AG04450 (cell line): ENCODE data around the gene NTMT1. TPM values are rescaled to one million over a fixed set of nuclear protein-coding genes. Genes with fewer than 3 reads are reported as not detected.

Experiments used
- CTCF ChIA-PET: fragments of 300-600, 350-600 bp; formaldehyde crosslinking; extraction: SDS; loops from one replicate; lab custom pipeline; 2022; ENCODE audit warnings: antibody characterized with exemption, inconsistent platforms; lab: Charles Lee
- POLR2A ChIA-PET: fragments of 350-600 bp; formaldehyde crosslinking; extraction: SDS; loops from one replicate; lab custom pipeline; 2021; ENCODE audit warnings: antibody characterized with exemption, inconsistent platforms; lab: Yijun Ruan, JAX
- DNase-seq: peaks from one replicate; pipeline ENCODE4 v3.0.0-alpha.2; 2011; ENCODE audit warnings: low read depth, low spot score
- H3K27ac ChIP-seq: one replicate; pipeline ENCODE4 v1.5.1; 2012; ENCODE audit warnings: low read depth, low read length, control low read depth
- H3K27me3 ChIP-seq: one replicate; pipeline ENCODE4 v1.6.0; 2012; ENCODE audit warnings: low read length; ENCODE audit not compliant: control insufficient read depth, insufficient read depth
- H3K4me3 ChIP-seq: 2 replicates; pipeline ENCODE4 v1.5.1; 2011; ENCODE audit warnings: mild to moderate bottlenecking, low read depth, low read length, control low read depth
- H3K9me3 ChIP-seq: 2 replicates; pipeline ENCODE4 v1.5.1; 2012; ENCODE audit warnings: low read length; ENCODE audit not compliant: control insufficient read depth, insufficient read depth
- polyA plus RNA-seq: library from polyadenylated mRNA; depleted of rRNA; stranded (reverse); fragments of >200 nt; gene quantifications from 2 replicates; pipeline ENCODE4 v1.2.3, GENCODE V29; 2011
- TF ChIP-seq, protein P1 (sequence below): IDR thresholded peaks from 2 replicates; pipeline ENCODE4 v1.5.1; 2011; ENCODE audit warnings: low read depth, low read length, control low read depth, inconsistent platforms

NTMT1 gene
- polyA plus RNA-seq, 1 experiment = 49.3 TPM

DNA sequence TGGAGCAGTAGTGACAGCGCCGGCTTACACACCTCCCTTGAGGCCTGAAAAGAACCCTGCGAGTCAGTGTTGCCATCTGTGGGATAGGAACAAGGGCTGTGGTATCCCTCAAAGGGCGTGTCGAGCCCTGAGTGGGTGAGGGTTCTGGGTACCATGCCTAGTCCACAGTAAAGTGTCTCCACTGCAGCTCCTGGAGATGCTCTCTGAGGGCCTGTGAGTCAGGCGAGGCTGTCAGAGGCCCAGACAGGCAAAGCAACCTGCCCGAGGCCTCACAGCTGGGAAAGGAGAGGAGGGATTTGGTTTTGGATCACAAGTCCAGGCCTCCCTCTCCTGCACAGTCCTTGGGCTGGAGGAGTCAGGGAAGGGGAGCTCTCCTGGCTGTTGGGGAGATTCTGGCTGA, 45.6 kb downstream of the NTMT1 start:
- Histone ChIP-seq H3K9me3 (no peaks in the 10 kb centered on the region; the same call in 1 of the 2 replicates), H3K4me3 (no peak overlapping the region), H3K27me3 (no peaks in the 10 kb centered on the region), H3K27ac (no peak overlapping the region)
- ChIA-PET POLR2A (no interaction called here), CTCF (interaction anchor here (0.6 kb wide), 1 partner anchor 56 kb away, joined by 4 read pairs; no protein-coding TSS in a partner anchor)
- DNase-seq = no peak
- TF ChIP-seq, protein P1, sequence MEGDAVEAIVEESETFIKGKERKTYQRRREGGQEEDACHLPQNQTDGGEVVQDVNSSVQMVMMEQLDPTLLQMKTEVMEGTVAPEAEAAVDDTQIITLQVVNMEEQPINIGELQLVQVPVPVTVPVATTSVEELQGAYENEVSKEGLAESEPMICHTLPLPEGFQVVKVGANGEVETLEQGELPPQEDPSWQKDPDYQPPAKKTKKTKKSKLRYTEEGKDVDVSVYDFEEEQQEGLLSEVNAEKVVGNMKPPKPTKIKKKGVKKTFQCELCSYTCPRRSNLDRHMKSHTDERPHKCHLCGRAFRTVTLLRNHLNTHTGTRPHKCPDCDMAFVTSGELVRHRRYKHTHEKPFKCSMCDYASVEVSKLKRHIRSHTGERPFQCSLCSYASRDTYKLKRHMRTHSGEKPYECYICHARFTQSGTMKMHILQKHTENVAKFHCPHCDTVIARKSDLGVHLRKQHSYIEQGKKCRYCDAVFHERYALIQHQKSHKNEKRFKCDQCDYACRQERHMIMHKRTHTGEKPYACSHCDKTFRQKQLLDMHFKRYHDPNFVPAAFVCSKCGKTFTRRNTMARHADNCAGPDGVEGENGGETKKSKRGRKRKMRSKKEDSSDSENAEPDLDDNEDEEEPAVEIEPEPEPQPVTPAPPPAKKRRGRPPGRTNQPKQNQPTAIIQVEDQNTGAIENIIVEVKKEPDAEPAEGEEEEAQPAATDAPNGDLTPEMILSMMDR = no peak

DNA sequence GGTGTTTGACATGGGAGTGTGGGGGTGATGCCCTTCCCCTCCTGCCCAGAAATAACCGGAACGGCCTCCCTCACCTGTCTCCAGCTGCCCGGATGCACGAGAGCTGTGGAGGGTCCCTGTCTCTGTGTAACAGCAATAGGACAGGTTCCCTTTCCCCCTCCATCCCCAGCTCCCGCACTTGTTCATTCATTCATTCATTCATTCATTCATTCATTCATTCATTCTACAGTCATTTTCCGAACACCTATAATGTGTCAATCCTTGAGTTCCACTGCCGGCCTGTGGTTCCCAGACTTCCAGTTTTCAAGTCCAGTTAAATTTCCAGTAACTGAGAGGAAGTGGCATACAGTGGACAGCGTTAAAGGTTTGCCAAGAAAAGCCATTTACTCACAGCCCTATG, 46.7 kb downstream of the NTMT1 start:
- ChIA-PET CTCF (no interaction called here), POLR2A (no interaction called here)
- TF ChIP-seq, protein P1 = no peak
- Histone ChIP-seq H3K27me3 (no peaks in the 10 kb centered on the region), H3K27ac (no peak overlapping the region), H3K4me3 (no peak overlapping the region), H3K9me3 (no peaks in the 10 kb centered on the region; the same call in 1 of the 2 replicates)
- DNase-seq = no peak

DNA sequence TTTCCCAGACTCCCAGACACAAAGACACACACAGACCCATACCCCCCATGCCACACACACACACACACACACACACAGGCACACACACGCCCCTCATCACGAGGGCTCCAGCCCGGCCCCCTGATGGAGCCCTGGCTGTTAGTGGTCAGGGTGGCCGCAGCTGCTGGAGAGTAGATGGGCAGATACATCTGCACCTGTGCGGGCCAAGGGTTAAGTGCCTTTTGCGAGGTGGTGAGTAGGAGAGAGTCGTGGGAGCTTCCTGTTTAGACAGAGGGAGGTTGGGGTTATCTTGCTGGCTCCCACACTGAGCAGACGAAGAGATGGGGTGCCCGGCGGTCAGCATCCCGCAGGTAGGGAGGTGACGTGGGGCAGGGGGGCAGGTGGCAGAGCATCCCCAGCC, 47.6 kb downstream of the NTMT1 start:
- TF ChIP-seq, protein P1 = no peak
- Histone ChIP-seq H3K27ac (no peak overlapping the region), H3K9me3 (no peaks in the 10 kb centered on the region), H3K4me3 (no peak overlapping the region), H3K27me3 (no peaks in the 10 kb centered on the region)
- ChIA-PET CTCF (no interaction called here), POLR2A (interaction anchor here (0.6 kb wide), 1 partner anchor 154 kb away, joined by 8 read pairs; no protein-coding TSS in a partner anchor)
- DNase-seq = no peak

DNA sequence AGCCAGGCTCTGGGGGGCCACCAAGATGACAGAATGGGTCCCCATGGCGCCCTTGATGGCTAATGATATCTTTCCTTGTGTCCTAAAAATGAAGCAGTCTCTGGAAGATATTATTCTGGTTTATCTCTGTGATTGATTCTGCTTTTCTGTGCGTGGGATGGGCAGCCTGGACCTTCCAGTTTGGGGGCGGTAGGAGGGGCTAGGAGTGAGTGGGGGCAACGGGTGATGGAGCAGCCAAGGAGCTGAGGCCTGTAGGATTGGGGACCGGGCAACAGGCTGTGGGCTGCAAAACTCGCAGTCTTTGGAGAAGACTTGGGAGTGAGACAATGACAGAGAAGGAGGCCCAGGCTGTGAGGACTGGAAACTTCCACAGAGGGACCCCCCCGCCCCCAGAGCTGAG, 48.3 kb downstream of the NTMT1 start:
- ChIA-PET POLR2A (interaction anchor here (0.6 kb wide), 1 partner anchor 155 kb away, joined by 8 read pairs; no protein-coding TSS in a partner anchor), CTCF (interaction anchor here (0.9 kb wide), 1 partner anchor 53 kb away, joined by 3 read pairs; no protein-coding TSS in a partner anchor)
- DNase-seq = no peak
- no peak overlapping the region for H3K27ac ChIP-seq
- H3K27me3 ChIP-seq = no peaks in the 10 kb centered on the region
- TF ChIP-seq, protein P1 = no peak
- no peak overlapping the region for H3K4me3 ChIP-seq
- H3K9me3 ChIP-seq = no peaks in the 10 kb centered on the region

DNA sequence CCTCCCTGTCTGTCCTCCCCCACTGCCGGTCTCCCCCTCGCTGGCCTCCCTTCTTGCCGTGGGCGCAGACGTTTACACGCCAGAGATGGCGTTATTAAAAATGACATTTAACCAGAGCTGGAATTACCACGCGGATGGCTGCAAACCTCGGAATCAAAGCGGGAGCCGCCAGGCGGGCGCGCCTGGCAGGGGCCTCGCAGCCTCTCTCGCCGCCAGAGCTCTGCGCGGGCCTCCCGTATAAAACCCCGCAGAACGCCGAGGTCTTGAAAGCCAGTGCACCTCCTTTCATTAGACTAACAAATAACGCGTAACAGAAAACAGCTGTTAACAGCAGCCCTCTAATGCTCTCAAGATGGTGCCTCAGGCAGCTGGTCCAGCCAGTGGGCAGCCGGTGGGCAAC, 49.7 kb downstream of the NTMT1 start:
- Histone ChIP-seq H3K4me3 (no peak overlapping the region), H3K27me3 (no peaks in the 10 kb centered on the region), H3K9me3 (no peaks in the 10 kb centered on the region), H3K27ac (no peak overlapping the region)
- TF ChIP-seq, protein P1 = no peak
- no peak for DNase-seq
- ChIA-PET CTCF (no interaction called here), POLR2A (interaction anchor here (0.6 kb wide), 1 partner anchor 107 kb away, joined by 5 read pairs; no protein-coding TSS in a partner anchor)
